OCI-LY1 (cell line): Measurements from ENCODE around the gene B9D1.

ENCODE experiments used
- CTCF ChIP-seq: fragments of 200-600 bp; sonication (generic), shearing (Covaris generic); IDR thresholded peaks from 2 replicates; pipeline ENCODE4 v1.5.1; 2017; ENCODE audit warnings: mild to moderate bottlenecking, antibody characterized with exemption, low read length, moderate library complexity, mixed read lengths
- EZH2 ChIP-seq: fragments of 200-600 bp; sonication (generic), shearing (Covaris generic); IDR thresholded peaks from 2 replicates; pipeline ENCODE4 v1.8.0; 2017; ENCODE audit warnings: borderline replicate concordance, mixed run types, mild to moderate bottlenecking, antibody characterized with exemption, low read length, moderate library complexity, mixed read lengths

DNA sequence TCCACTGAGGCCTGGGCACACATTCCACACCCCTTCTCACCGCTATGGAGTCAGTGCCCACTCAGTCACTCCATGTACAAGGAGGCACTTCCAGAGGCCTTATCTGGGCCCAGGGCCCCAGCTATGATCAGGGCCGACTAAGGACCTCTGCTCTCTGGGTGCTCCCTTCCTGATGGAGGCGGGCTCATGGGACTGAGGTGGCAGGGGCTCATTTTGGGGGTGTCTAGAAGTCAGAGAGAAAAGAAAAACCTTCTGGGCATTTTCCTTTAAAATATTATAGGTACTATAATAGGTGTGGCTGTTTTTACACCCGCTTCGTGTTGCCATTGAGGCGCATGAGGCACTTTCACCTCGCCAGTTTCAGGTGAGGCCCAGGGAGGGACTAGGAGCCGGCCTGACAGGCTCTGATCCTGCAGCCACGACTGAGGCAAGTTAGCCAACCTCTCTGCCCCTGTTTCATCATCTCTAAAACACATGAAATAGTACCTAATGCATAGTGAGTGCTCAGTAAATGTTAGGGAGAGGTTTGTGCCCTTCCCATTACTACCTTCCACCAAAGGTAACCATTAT, 14.4 kb downstream of the B9D1 start:
- TF ChIP-seq CTCF (no peak), EZH2 (no peak)
